Spleen (tissue), 11 donors: Measurements from ENCODE around the gene NFASC. TPM values are rescaled to one million over a fixed set of nuclear protein-coding genes. Genes with fewer than 3 reads are reported as not detected.

Experiments
- DNase-seq: peaks from one replicate; pipeline ENCODE4 v3.0.0-alpha.2; 2020
- H3K27ac ChIP-seq, 8 donors: fragments of 200-600 bp; sonication (generic) in 7 of 8; 1 replicate in 4 of 8; 2 replicates in 4 of 8; pipeline versions ENCODE4 v1.5.0 to v1.8.0; 2016 to 2021; ENCODE audit warnings: inconsistent platforms in 4 of 8, mild to moderate bottlenecking in 4 of 8, moderate library complexity in 1 of 8
- H3K27me3 ChIP-seq, 7 donors: fragments of 200-600 bp; sonication (generic) in 6 of 7; replicated peaks in 1 of 7; 1 replicate in 4 of 7; 2 replicates in 3 of 7; pipeline versions ENCODE4 v1.5.0 to v1.8.0; 2016 to 2021; ENCODE audit warnings: inconsistent platforms in 3 of 7, mild to moderate bottlenecking in 1 of 7
- H3K36me3 ChIP-seq, 6 donors: fragments of 200-600 bp; sonication (generic) in 5 of 6; 1 replicate in 4 of 6; 2 replicates in 2 of 6; pipeline versions ENCODE4 v1.5.0 to v1.8.0; 2016 to 2021; ENCODE audit warnings: inconsistent platforms in 2 of 6
- H3K4me1 ChIP-seq, 6 donors: fragments of 200-600 bp; sonication (generic) in 5 of 6; 1 replicate in 3 of 6; 2 replicates in 3 of 6; pipeline versions ENCODE4 v1.5.0 to v1.8.0; 2016 to 2021; ENCODE audit warnings: inconsistent platforms in 3 of 6
- H3K4me3 ChIP-seq, 8 donors: fragments of 200-600 bp; sonication (generic) in 7 of 8; 1 replicate in 4 of 8; 2 replicates in 4 of 8; pipeline versions ENCODE4 v1.5.0 to v1.8.0; 2016 to 2021; ENCODE audit warnings: inconsistent platforms in 4 of 8, mild to moderate bottlenecking in 4 of 8, moderate library complexity in 2 of 8
- H3K9me3 ChIP-seq, 8 donors: fragments of 200-600 bp; sonication (generic) in 7 of 8; 1 replicate in 4 of 8; 2 replicates in 4 of 8; pipeline versions ENCODE4 v1.5.0 to v1.8.0; 2016 to 2021; ENCODE audit warnings: inconsistent platforms in 4 of 8
- POLR2A ChIP-seq, 3 donors: fragments of 450-650 bp; IDR thresholded peaks; one replicate each; pipeline ENCODE4 v1.5.1; 2017; ENCODE audit warnings: antibody characterized with exemption in 3 of 3, mild to moderate bottlenecking in 1 of 3
- POLR2AphosphoS5 ChIP-seq, 3 donors: sonication (generic); formaldehyde crosslinking; IDR thresholded peaks; one replicate each; pipeline ENCODE4 v1.5.1; 2017; ENCODE audit warnings: antibody characterized with exemption in 3 of 3
- WGBS, 5 donors: extraction: QIAGEN DNeasy Blood & Tissue Kit in 3 of 5; methylation state at CpG; one replicate each; pipeline versions ENCODE4 v1.1.5 to v1.1.7; 2013 to 2018; 5-methylcytosine and 5-hydroxymethylcytosine counted together
- intact Hi-C: fragments of 100-400 bp; cut with DNase I; formaldehyde crosslinking; loops from one replicate; pipeline ENCODE4 v1.15.0; 2023; ENCODE audit warnings: low total_unique reads
- polyA plus RNA-seq, 3 donors: library from polyadenylated mRNA; stranded (reverse); fragments of 200-250 nt; gene quantifications; one replicate each; pipeline ENCODE4 v1.2.1, GENCODE V29; 2013
- total RNA-seq, 7 donors: library from RNA; depleted of rRNA in 3 of 7; stranded (reverse); fragments of >200 nt in 3 of 7; fragmentation: NEBNext Ultra II Directional in 4 of 7; extraction: Animal tissue kit (Norgen Biotek cat#: 25700) in 4 of 7; gene quantifications; one replicate each; pipeline versions ENCODE4 v1.1.0 to v1.2.1, GENCODE V29; 2016 to 2021
- TF ChIP-seq, protein P1 (sequence below), 11 experiments: fragments of 200-600 bp in 7 of 11; fragments of 450-650 bp in 4 of 11; sonication (generic) in 4 of 11; IDR thresholded peaks in 8 of 11; conservative IDR thresholded peaks in 3 of 11; 1 replicate in 7 of 11; 2 replicates in 4 of 11; pipeline versions ENCODE4 v1.4.0 to v1.8.0; 2016 to 2021; ENCODE audit warnings: antibody characterized with exemption in 11 of 11, inconsistent platforms in 4 of 11, mild to moderate bottlenecking in 1 of 11
- donor health status: healthy with polysubstance abuse.
- donor health status: DM: no; HTN: no; CAD: no; lungs with moderate emphysema.
- donor health status: DM: no; HTN: no; CAD: no.
- donor health status: Bipolar disorder and iron deficiency.
- donor health status: healthy.
- donor health status: DM: no; HTN: no; CAD: no.
- donor health status: DM: yes; HTN: yes; CAD: no.

Gene NFASC
- total and polyA plus RNA-seq, 10 donors: 2.8 to 60.3 (median 23.1) TPM

- no peak for TF ChIP-seq POLR2A (IDR thresholded peaks at IDR 0.05)
- TF ChIP-seq, protein P1, sequence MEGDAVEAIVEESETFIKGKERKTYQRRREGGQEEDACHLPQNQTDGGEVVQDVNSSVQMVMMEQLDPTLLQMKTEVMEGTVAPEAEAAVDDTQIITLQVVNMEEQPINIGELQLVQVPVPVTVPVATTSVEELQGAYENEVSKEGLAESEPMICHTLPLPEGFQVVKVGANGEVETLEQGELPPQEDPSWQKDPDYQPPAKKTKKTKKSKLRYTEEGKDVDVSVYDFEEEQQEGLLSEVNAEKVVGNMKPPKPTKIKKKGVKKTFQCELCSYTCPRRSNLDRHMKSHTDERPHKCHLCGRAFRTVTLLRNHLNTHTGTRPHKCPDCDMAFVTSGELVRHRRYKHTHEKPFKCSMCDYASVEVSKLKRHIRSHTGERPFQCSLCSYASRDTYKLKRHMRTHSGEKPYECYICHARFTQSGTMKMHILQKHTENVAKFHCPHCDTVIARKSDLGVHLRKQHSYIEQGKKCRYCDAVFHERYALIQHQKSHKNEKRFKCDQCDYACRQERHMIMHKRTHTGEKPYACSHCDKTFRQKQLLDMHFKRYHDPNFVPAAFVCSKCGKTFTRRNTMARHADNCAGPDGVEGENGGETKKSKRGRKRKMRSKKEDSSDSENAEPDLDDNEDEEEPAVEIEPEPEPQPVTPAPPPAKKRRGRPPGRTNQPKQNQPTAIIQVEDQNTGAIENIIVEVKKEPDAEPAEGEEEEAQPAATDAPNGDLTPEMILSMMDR (IDR thresholded peaks at IDR 0.05 in 8 of 11, conservative IDR thresholded peaks at IDR 0.05 in 3 of 11): no peak
- no peak for TF ChIP-seq POLR2AphosphoS5 (IDR thresholded peaks at IDR 0.05)
- Histone ChIP-seq H3K27ac (no peak overlapping the region), H3K36me3 (no peaks in the 10 kb centered on the region), H3K4me1 (peaks cover 0 to 10% (median 0%) of the 10 kb centered on the region in 6 donors), H3K4me3 (no peak overlapping the region), H3K27me3 (peaks cover 0 to 8% (median 0%) of the 10 kb centered on the region in 7 donors), H3K9me3 (no peaks in the 10 kb centered on the region)
- WGBS, 5 donors: 61 to 80% (median 74%) methylated on average over 6 of the region's 6 CpGs
- intact Hi-C loops: no loop called here
- no peak for DNase-seq
Observed at GRCh38 chr1:204947747-204948146, 77.1 kb downstream of the NFASC start.

DNA sequence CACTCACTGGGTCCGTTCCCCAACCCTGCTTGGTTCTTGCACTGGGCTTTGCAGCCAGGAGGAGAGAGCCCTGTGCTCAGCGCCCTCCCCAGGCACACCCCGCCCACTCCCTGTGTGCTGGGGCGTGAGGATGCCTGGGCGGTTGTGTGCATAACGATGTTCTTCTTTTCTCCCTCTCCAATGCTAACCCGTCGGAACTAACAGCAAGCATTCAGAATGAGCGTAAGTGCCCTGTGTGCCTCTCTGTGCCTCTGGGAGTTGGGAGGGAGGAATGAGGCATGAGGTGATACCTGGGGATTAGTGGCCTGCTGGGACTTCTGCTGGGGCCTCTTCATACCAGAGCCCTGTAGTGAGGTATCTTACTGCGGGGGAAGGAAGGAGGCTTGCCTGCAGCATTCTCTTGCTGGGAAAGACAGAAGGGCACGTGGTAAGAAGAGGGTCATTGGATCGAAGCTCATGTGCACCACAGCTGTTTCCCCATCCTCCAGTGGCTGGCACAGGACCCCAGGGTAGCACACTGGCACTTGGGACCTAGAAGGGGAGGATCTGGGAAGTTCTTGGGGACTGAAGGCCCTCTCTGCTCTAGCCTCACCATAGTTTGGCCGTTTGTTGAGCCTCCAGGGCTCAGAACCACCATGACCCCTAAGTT lies 79.8 kb downstream of the NFASC start:
- peaks cover 0 to 8% (median 0%) of the 10 kb centered on the region in 6 donors for H3K36me3 ChIP-seq
- TF ChIP-seq, protein P1 (IDR thresholded peaks at IDR 0.05 in 8 of 11, conservative IDR thresholded peaks at IDR 0.05 in 3 of 11): no peak
- TF ChIP-seq POLR2AphosphoS5 (IDR thresholded peaks at IDR 0.05) (no peak), POLR2A (IDR thresholded peaks at IDR 0.05) (no peak)
- no peak overlapping the region for H3K27ac ChIP-seq
- H3K9me3 ChIP-seq: no peaks in the 10 kb centered on the region
- H3K4me1 ChIP-seq: peaks cover 0 to 6% (median 0%) of the 10 kb centered on the region in 6 donors
- H3K27me3 ChIP-seq: peaks cover 0 to 27% (median 0%) of the 10 kb centered on the region in 7 donors
- intact Hi-C loops: no loop called here
- no peak overlapping the region for H3K4me3 ChIP-seq
- DNase-seq: no peak
- WGBS, 5 donors: 58 to 63% (median 61%) methylated on average over 13 of the region's 13 CpGs

GRCh38 chr1:204958317-204959307 lies 88.0 kb downstream of the NFASC start:
- Histone ChIP-seq H3K27ac (no peak overlapping the region), H3K4me3 (no peak overlapping the region), H3K27me3 (peaks cover 0 to 30% (median 0%) of the 10 kb centered on the region in 7 donors), H3K4me1 (peaks cover 0 to 17% (median 9%) of the 10 kb centered on the region in 6 donors), H3K9me3 (no peaks in the 10 kb centered on the region), H3K36me3 (peaks cover 0 to 13% (median 0%) of the 10 kb centered on the region in 6 donors)
- TF ChIP-seq POLR2A (IDR thresholded peaks at IDR 0.05) (no peak), POLR2AphosphoS5 (IDR thresholded peaks at IDR 0.05) (no peak)
- TF ChIP-seq, protein P1 (IDR thresholded peaks at IDR 0.05 in 8 of 11, conservative IDR thresholded peaks at IDR 0.05 in 3 of 11): no peak
- WGBS, 5 donors: 70 to 82% (median 74%) methylated on average over 11 of the region's 11 CpGs
- DNase-seq: no peak
- intact Hi-C loops: no loop called here
